ENCODE data around the gene ANKRD66.

ANKRD66 gene

GRCh38 chr6:46792635-46793034 lies 45.9 kb downstream of the ANKRD66 start:
- no peak for DNase-seq

DNA sequence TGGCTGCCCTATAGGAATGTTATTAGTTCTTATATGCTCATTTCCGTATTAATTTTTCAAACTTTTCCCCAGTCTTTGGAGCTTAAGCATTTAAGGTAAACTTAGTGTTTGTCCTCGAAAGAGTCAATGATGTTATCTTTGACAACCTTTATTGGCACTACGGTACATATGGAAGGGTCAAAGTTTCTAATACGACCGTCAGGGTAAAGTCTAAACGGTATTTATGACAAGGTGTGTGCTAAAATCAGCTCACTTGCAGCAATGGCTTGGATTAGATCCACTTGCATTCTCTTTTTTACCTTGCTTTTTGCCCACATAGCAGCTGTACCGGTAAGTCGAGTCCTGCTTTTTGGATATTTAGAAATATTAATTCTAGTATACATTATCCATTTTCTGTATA lies 46.4 kb downstream of the ANKRD66 start, which contains the start of gene MEP1A:
MEP1A (plus strand) TSS at position 252 of the 400 bp plus-strand sequence; CDS start at position 262, 10 bp downstream.
- no peak for DNase-seq

GRCh38 chr6:46794068-46794467 lies 47.3 kb downstream of the ANKRD66 start:
- no peak for DNase-seq

DNA sequence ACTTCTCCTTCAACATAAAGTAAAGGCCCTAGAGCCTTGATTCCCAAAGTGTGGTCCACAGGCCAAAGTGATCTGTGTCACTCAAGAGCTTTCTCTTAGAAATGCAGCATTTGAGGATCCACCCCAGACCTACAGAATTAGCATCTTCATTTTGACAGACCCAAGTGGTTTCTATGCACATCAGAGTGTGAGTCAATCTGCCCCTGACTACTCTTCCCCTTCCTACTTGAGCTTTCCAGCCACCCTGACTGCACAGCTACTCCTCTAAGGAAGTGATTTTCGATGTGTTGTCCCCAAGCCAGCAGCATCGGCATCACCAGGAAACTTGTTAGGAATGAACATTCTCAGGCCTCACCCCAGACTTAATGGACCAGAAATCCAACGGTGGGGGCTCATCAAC lies 49.1 kb downstream of the ANKRD66 start:
- no peak for DNase-seq

DNA sequence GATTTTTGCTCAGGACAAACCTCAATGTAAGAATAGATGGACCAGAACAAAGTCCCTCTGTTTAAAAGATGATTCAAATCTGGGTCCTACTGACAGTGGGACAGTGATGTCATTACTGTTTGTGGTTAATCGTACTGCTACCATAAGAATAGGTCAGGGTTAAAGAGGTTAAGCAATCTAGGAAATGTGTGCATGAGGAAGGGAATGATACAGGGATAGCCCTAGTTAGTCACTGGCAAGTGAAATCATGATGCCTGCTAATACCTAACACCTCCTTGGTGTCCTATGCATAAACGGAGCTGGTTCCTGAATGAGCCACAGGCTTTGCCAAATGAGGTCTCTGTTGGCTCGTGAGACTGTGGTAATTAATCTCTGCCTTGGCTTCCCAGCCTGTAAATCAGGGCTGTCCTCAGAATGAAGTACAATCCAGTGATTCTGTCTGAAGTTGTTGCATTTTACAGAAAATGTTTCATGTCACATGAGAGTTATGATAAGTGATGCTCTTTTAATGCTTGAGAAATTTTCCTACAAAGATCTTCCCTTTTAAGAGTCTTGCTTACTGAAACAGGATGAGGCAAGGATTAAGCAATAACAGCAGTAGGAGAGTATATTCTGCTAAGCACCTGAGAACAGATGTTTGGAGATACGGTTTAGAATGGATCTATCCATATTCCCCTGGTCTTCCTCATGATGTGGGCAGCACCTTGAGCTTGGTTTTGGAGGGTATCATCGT lies 50.3 kb downstream of the ANKRD66 start:
- DNase-seq = no peak

GRCh38 chr6:46799657-46800056 lies 52.9 kb downstream of the ANKRD66 start:
- DNase-seq = no peak

DNA sequence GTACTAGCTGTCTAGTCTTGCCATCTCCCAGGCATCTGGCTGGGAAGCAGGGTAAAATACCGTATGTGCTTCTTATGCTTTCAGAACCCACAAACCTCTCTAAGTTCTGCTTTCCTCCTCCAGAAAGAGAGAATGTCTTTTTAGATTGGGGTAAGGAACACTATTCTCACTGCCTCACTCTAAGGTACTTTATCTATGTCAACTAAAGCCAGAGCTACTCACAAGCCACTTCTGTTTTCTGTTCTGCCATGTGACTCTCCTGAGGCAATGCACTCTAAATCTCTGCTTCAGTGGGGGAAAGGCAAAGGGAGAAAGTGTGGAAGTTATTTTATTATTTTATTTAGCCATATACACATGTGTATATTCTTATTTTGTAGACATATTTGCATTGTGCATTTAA lies 62.1 kb downstream of the ANKRD66 start:
- no peak for DNase-seq
